ENCODE measurements around the gene ATP13A4.

Gene ATP13A4

DNA sequence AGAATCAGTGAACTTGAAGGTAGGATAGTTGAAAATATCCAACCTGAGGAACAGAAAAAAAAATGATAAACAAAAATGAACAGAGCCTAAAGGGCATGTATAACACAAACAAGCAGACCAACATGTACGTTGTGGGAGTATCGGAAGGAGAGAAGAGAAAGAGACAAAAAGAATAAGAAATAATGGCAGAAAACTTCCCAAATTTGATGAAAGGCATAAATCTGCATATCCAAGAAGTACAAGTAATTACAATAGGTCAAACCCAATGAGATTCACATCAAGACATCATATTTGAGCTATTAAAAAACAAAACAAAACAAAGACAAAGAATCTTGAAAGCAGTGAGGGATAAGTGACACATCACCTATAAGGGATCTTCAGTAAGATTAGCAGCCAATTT is 138.1 kb downstream of the ATP13A4 start:
- no peak overlapping the region for H3K4me3 ChIP-seq (ENCODE audit: low read length)
- no peaks in the 10 kb centered on the region for H3F3A ChIP-seq (ENCODE audit: control insufficient read depth, insufficient read depth)
- H3K9me3 ChIP-seq (ENCODE audit: control insufficient read depth, insufficient read depth, low read length) = no peaks in the 10 kb centered on the region; the same call in 1 of the 2 replicates
- TF ChIP-seq, protein P1, sequence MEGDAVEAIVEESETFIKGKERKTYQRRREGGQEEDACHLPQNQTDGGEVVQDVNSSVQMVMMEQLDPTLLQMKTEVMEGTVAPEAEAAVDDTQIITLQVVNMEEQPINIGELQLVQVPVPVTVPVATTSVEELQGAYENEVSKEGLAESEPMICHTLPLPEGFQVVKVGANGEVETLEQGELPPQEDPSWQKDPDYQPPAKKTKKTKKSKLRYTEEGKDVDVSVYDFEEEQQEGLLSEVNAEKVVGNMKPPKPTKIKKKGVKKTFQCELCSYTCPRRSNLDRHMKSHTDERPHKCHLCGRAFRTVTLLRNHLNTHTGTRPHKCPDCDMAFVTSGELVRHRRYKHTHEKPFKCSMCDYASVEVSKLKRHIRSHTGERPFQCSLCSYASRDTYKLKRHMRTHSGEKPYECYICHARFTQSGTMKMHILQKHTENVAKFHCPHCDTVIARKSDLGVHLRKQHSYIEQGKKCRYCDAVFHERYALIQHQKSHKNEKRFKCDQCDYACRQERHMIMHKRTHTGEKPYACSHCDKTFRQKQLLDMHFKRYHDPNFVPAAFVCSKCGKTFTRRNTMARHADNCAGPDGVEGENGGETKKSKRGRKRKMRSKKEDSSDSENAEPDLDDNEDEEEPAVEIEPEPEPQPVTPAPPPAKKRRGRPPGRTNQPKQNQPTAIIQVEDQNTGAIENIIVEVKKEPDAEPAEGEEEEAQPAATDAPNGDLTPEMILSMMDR (IDR thresholded peaks at IDR 0.05; ENCODE audit: low read depth, low read length, poor library complexity, severe bottlenecking) = no peak
- no peak for TF ChIP-seq EZH2phosphoT487 (IDR thresholded peaks at IDR 0.05; ENCODE audit: borderline replicate concordance, low read length)
- H3K79me2 ChIP-seq (ENCODE audit: control insufficient read depth, low read length) = no peaks in the 10 kb centered on the region
- H3K9me2 ChIP-seq (replicated peaks; ENCODE audit: control insufficient read depth, low read length) = no peaks in the 10 kb centered on the region
- no peak overlapping the region for H3K27ac ChIP-seq (ENCODE audit: low read depth, low read length)
- no peaks in the 10 kb centered on the region for H3K36me3 ChIP-seq (ENCODE audit: control insufficient read depth, low read length)
- no peaks in the 10 kb centered on the region for H3K27me3 ChIP-seq (ENCODE audit: control insufficient read depth, low read length)
- H3K4me2 ChIP-seq (ENCODE audit: low read length) = no peak overlapping the region
- no peaks in the 10 kb centered on the region for H4K20me1 ChIP-seq (ENCODE audit: control insufficient read depth, insufficient read depth, low read depth, low read length)
- no peaks in the 10 kb centered on the region for H3K4me1 ChIP-seq (ENCODE audit: control insufficient read depth, low read length)

GRCh38 chr3:193407688-193408087 is 147.0 kb downstream of the ATP13A4 start:
- Histone ChIP-seq H4K20me1 (ENCODE audit: control insufficient read depth, insufficient read depth, low read depth, low read length) (no peaks in the 10 kb centered on the region), H3K27ac (ENCODE audit: low read depth, low read length) (no peak overlapping the region), H3K4me1 (ENCODE audit: control insufficient read depth, low read length) (no peaks in the 10 kb centered on the region), H3K9me3 (ENCODE audit: control insufficient read depth, insufficient read depth, low read length) (no peaks in the 10 kb centered on the region), H3K9me2 (replicated peaks; ENCODE audit: control insufficient read depth, low read length) (no peaks in the 10 kb centered on the region), H3K36me3 (ENCODE audit: control insufficient read depth, low read length) (no peaks in the 10 kb centered on the region), H3K4me3 (ENCODE audit: low read length) (no peak overlapping the region), H3K27me3 (ENCODE audit: control insufficient read depth, low read length) (no peaks in the 10 kb centered on the region), H3K4me2 (ENCODE audit: low read length) (no peak overlapping the region), H3F3A (ENCODE audit: control insufficient read depth, insufficient read depth) (no peaks in the 10 kb centered on the region), H3K79me2 (ENCODE audit: control insufficient read depth, low read length) (no peaks in the 10 kb centered on the region)
- TF ChIP-seq, protein P1 (IDR thresholded peaks at IDR 0.05; ENCODE audit: low read depth, low read length, poor library complexity, severe bottlenecking) = no peak
- TF ChIP-seq EZH2phosphoT487 (IDR thresholded peaks at IDR 0.05; ENCODE audit: borderline replicate concordance, low read length) = no peak

DNA sequence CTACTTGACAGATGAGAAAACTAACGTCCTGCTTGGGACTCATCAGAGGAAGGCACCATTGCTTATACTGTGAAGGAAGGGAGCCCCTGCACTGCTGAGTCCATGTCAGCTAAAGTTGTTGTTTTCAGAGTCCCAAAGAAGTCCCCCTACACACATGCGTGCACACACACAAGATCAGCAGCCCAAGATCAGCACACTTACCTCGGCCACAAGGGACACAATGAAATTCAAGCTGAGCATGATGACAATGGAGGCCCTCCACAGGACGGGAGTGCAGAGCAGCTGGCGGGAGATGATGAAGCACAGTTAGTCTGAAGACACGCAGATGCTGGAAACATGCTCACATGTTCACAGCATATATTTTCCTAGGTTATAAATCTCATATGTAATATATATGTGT is 147.6 kb downstream of the ATP13A4 start:
- Histone ChIP-seq H4K20me1 (ENCODE audit: control insufficient read depth, insufficient read depth, low read depth, low read length) (no peaks in the 10 kb centered on the region), H3K36me3 (ENCODE audit: control insufficient read depth, low read length) (no peaks in the 10 kb centered on the region), H3F3A (ENCODE audit: control insufficient read depth, insufficient read depth) (no peaks in the 10 kb centered on the region), H3K27me3 (ENCODE audit: control insufficient read depth, low read length) (no peaks in the 10 kb centered on the region), H3K9me2 (replicated peaks; ENCODE audit: control insufficient read depth, low read length) (no peaks in the 10 kb centered on the region), H3K27ac (ENCODE audit: low read depth, low read length) (no peak overlapping the region), H3K4me3 (ENCODE audit: low read length) (no peak overlapping the region), H3K4me1 (ENCODE audit: control insufficient read depth, low read length) (no peaks in the 10 kb centered on the region), H3K9me3 (ENCODE audit: control insufficient read depth, insufficient read depth, low read length) (no peaks in the 10 kb centered on the region), H3K79me2 (ENCODE audit: control insufficient read depth, low read length) (no peaks in the 10 kb centered on the region), H3K4me2 (ENCODE audit: low read length) (no peak overlapping the region)
- no peak for TF ChIP-seq EZH2phosphoT487 (IDR thresholded peaks at IDR 0.05; ENCODE audit: borderline replicate concordance, low read length)
- TF ChIP-seq, protein P1 (IDR thresholded peaks at IDR 0.05; ENCODE audit: low read depth, low read length, poor library complexity, severe bottlenecking) = no peak

DNA sequence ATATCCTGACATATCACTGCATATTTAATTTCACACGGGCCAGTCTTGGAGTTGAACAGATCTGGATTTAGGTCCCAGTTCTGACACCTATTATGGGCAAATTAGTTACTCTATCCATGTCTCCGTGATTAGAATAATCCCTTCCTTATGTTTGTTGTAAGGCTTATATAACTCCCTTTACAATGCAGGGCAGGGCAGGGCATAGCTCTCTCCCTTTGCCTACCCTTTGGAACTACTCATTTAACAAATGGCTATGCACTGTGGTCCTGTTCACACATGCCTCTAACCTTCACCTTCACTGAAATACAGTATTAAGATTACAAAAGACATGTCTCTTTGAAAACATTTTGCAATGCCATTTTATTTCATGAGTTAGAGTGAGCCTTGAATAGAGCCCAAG is 151.4 kb downstream of the ATP13A4 start:
- Histone ChIP-seq H3K4me1 (ENCODE audit: control insufficient read depth, low read length) (no peaks in the 10 kb centered on the region), H4K20me1 (ENCODE audit: control insufficient read depth, insufficient read depth, low read depth, low read length) (no peaks in the 10 kb centered on the region), H3K4me3 (ENCODE audit: low read length) (no peak overlapping the region), H3K27me3 (ENCODE audit: control insufficient read depth, low read length) (no peaks in the 10 kb centered on the region), H3K4me2 (ENCODE audit: low read length) (no peak overlapping the region), H3K9me2 (replicated peaks; ENCODE audit: control insufficient read depth, low read length) (no peaks in the 10 kb centered on the region), H3F3A (ENCODE audit: control insufficient read depth, insufficient read depth) (no peaks in the 10 kb centered on the region), H3K9me3 (ENCODE audit: control insufficient read depth, insufficient read depth, low read length) (no peaks in the 10 kb centered on the region), H3K79me2 (ENCODE audit: control insufficient read depth, low read length) (no peaks in the 10 kb centered on the region), H3K36me3 (ENCODE audit: control insufficient read depth, low read length) (no peaks in the 10 kb centered on the region), H3K27ac (ENCODE audit: low read depth, low read length) (no peak overlapping the region)
- TF ChIP-seq, protein P1 (IDR thresholded peaks at IDR 0.05; ENCODE audit: low read depth, low read length, poor library complexity, severe bottlenecking) = no peak
- TF ChIP-seq EZH2phosphoT487 (IDR thresholded peaks at IDR 0.05; ENCODE audit: borderline replicate concordance, low read length) = no peak
